AG09309 (cell line): ENCODE results near the gene STYX.

ENCODE experiments used
- DNase-seq: peaks from one replicate; pipeline ENCODE4 v3.0.0-alpha.2; 2010; ENCODE audit warnings: low read depth
- H3K4me3 ChIP-seq: 2 replicates; pipeline ENCODE4 v1.5.1; 2011; ENCODE audit warnings: mild to moderate bottlenecking, low read depth, low read length, moderate library complexity; ENCODE audit not compliant: control insufficient read depth
- TF ChIP-seq, protein P1 (sequence below): IDR thresholded peaks from 2 replicates; pipeline ENCODE4 v1.5.1; 2011; ENCODE audit warnings: mild to moderate bottlenecking, low read depth, low read length, inconsistent platforms; ENCODE audit not compliant: insufficient read depth, control insufficient read depth; ENCODE audit errors: missing control alignments

Gene STYX

DNA sequence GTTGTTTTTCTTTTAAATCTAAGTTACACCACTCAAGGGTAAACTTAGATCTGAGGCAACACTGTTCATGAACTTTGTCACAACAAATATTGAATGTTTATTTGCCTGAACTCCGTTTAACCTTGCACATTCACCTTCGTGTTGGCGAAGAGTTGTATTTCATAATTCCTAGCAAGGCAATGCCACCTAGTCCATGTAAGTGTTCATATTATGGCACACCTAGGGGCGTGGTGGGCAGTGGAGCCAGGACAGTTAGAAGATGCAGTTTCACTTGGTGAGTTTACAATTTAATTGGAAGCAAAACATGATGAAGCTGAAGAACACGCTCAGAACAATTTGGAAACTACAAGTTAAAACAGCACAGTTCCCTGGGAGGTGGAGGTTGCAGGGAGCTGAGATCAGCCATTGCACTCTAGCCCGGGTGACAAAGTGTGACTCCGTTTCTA is 91.9 kb downstream of the STYX start:
- H3K4me3 ChIP-seq, result no peak overlapping the region
- no peak for DNase-seq
- TF ChIP-seq, protein P1, sequence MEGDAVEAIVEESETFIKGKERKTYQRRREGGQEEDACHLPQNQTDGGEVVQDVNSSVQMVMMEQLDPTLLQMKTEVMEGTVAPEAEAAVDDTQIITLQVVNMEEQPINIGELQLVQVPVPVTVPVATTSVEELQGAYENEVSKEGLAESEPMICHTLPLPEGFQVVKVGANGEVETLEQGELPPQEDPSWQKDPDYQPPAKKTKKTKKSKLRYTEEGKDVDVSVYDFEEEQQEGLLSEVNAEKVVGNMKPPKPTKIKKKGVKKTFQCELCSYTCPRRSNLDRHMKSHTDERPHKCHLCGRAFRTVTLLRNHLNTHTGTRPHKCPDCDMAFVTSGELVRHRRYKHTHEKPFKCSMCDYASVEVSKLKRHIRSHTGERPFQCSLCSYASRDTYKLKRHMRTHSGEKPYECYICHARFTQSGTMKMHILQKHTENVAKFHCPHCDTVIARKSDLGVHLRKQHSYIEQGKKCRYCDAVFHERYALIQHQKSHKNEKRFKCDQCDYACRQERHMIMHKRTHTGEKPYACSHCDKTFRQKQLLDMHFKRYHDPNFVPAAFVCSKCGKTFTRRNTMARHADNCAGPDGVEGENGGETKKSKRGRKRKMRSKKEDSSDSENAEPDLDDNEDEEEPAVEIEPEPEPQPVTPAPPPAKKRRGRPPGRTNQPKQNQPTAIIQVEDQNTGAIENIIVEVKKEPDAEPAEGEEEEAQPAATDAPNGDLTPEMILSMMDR, result no peak

DNA sequence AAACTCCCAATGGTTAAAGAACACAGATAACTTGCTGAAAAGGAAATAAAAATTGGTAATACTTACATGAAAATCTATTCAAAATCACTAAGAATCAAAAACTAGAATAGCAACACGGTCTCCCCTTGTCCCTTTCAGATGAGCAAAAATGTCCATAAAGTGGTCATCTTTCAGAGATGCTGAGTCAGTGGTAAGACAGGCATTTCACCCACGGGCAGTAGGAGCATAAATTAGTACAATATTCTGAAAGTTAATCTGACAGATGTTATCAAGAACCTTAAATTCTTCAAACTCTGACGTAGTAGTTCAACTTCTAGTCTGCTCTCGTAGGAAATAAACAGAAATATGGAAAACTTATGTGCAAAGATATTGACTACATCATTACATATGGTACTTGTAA is 94.5 kb downstream of the STYX start:
- no peak for DNase-seq
- H3K4me3 ChIP-seq, result no peak overlapping the region
- TF ChIP-seq, protein P1, result no peak
